Nephron progenitor cell (in vitro differentiated cells): Measurements from ENCODE around the gene PIGB.
"Not testable (repeated sequence)": the region's sequence is repeated elsewhere in the genome, so short reads cannot be mapped to it uniquely, and the experiment has no call there.

Source experiments
- DNase-seq: peaks from one replicate; pipeline ENCODE4 v3.0.0; 2021
- H3K27ac Mint-ChIP-seq: 2 replicates; pipeline ENCODE4 v1.8.0; 2021; ENCODE audit warnings: mild to moderate bottlenecking, moderate library complexity, mixed read lengths
- H3K27me3 Mint-ChIP-seq: 2 replicates; pipeline ENCODE4 v1.8.0; 2021; ENCODE audit warnings: mild to moderate bottlenecking, low read depth, mixed read lengths; ENCODE audit not compliant: poor library complexity
- H3K36me3 Mint-ChIP-seq: 2 replicates; pipeline ENCODE4 v1.8.0; 2021; ENCODE audit warnings: low read depth, mixed read lengths
- H3K4me1 Mint-ChIP-seq: 2 replicates; pipeline ENCODE4 v1.8.0; 2021; ENCODE audit warnings: mixed read lengths
- H3K4me3 Mint-ChIP-seq: 2 replicates; pipeline ENCODE4 v1.8.0; 2021; ENCODE audit warnings: mild to moderate bottlenecking, moderate library complexity, mixed read lengths
- H3K9me3 Mint-ChIP-seq: 2 replicates; pipeline ENCODE4 v1.8.0; 2021; ENCODE audit warnings: mild to moderate bottlenecking, moderate library complexity, mixed read lengths
- TF ChIP-seq, protein P1 (sequence below): fragments of 200-600 bp; sonication (generic); IDR thresholded peaks from 2 replicates; pipeline ENCODE4 v1.5.0; 2021; ENCODE audit warnings: antibody characterized with exemption

The PIGB gene

DNA sequence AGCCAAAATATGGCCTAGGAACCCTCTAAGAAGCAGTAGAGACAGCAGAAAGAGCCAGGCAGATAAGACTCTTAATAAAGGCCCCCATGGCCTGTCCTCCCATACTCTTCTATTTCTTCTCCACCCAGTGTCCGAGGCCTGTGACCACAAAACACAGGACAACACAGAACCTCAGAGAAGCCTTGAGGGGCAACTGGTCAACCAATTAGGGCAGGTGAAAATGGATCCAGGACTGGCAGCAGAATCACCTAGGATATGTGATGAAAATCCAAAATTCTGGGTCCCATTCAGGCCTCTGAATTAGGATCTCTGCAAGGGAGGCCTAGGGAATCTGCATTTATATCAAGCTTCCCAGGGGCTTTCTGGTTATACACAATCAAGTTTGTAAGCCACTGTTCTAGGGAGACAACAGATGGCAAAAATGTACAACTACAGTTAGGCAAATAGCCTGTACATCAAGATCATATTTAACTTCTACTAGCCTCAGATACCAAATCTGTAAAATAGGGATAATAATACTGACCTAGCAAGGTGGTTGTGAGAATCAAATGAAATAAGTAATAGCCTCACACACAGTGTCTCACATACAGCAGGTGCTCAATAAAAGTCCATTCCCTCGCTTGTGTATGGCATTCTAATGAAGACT lies 39.8 kb upstream of the PIGB start:
- TF ChIP-seq, protein P1, sequence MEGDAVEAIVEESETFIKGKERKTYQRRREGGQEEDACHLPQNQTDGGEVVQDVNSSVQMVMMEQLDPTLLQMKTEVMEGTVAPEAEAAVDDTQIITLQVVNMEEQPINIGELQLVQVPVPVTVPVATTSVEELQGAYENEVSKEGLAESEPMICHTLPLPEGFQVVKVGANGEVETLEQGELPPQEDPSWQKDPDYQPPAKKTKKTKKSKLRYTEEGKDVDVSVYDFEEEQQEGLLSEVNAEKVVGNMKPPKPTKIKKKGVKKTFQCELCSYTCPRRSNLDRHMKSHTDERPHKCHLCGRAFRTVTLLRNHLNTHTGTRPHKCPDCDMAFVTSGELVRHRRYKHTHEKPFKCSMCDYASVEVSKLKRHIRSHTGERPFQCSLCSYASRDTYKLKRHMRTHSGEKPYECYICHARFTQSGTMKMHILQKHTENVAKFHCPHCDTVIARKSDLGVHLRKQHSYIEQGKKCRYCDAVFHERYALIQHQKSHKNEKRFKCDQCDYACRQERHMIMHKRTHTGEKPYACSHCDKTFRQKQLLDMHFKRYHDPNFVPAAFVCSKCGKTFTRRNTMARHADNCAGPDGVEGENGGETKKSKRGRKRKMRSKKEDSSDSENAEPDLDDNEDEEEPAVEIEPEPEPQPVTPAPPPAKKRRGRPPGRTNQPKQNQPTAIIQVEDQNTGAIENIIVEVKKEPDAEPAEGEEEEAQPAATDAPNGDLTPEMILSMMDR, result no peak
- H3K27me3 Mint-ChIP-seq, result peaks cover 9% of the 10 kb centered on the region
- no peak overlapping the region for H3K4me3 Mint-ChIP-seq
- peaks cover 2% of the 10 kb centered on the region for H3K36me3 Mint-ChIP-seq
- H3K27ac Mint-ChIP-seq, result no peak overlapping the region
- peaks cover under 1% of the 10 kb centered on the region for H3K9me3 Mint-ChIP-seq
- H3K4me1 Mint-ChIP-seq, result peaks cover 26% of the 10 kb centered on the region
- no peak for DNase-seq

- no peak for DNase-seq
- Mint-ChIP-seq H3K36me3 (no peaks in the 10 kb centered on the region), H3K4me3 (no peak overlapping the region), H3K27ac (no peak overlapping the region), H3K27me3 (peaks cover 9% of the 10 kb centered on the region), H3K4me1 (peaks cover 26% of the 10 kb centered on the region), H3K9me3 (no peaks in the 10 kb centered on the region)
- TF ChIP-seq, protein P1, result no peak
Measured at GRCh38 chr15:55279746-55280351, 39.2 kb upstream of the PIGB start.

DNA sequence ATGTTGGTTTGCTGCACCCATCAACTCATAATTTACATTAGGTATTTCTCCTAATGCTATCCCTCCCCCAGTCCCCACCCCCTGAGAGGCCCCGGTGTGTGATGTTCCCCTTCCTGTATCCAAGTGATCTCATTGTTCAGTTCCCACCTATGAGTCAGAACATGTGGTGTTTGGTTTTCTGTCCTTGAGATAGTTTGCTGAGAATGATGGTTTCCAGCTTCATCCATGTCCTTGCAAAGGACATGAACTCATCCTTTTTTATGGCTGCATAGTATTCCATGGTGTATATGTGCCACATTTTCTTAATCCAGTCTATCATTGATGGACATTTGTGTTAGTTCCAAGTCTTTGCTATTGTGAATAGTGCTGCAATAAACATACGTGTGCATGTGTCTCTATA lies 38.4 kb upstream of the PIGB start:
- not testable (repeated sequence) for H3K36me3 Mint-ChIP-seq, H3K27ac Mint-ChIP-seq, DNase-seq, H3K4me3 Mint-ChIP-seq, H3K9me3 Mint-ChIP-seq, H3K27me3 Mint-ChIP-seq
- H3K4me1 Mint-ChIP-seq, result peaks cover 26% of the 10 kb centered on the region

DNA sequence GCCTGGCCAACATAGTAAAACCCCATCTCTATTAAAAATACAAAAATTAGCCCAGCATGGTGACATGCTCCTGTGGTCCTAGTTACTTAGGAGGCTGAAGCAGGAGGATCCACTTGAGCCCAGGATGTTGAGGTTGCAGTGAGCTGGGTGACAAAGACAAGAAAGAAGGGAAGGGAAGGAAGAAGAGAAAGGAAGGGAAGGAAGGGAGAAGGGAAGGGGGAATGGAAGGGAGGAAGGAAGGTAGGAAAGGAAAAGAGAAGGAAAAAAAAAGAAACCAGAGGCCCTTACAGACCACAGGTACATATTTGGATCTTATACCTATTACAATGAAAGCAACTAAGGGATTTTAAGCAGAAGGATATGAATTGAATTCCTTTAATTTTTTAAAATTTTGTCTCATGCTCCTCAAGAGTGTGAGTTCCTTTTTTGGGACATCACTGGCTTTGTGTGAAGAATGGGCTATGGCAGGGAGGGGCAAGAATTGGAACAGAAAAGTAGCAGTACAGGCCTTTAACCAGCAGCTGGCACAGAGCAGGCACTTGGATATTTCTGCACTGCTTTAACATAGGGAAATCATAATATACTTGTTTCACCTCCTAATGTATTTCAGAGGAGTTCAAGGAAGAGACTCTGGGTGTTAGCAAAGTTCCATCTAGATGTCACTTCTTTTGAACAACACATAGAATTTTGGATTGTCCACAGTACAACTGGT lies 37.3 kb upstream of the PIGB start:
- TF ChIP-seq, protein P1, result no peak
- H3K4me3 Mint-ChIP-seq, result no peak overlapping the region
- H3K27ac Mint-ChIP-seq, result peak overlapping the region; percentile 40
- peaks cover 23% of the 10 kb centered on the region for H3K4me1 Mint-ChIP-seq
- DNase-seq, result no peak
- peaks cover 3% of the 10 kb centered on the region for H3K27me3 Mint-ChIP-seq
- H3K9me3 Mint-ChIP-seq, result no peaks in the 10 kb centered on the region
- peaks cover 4% of the 10 kb centered on the region for H3K36me3 Mint-ChIP-seq

- no peak for DNase-seq
- peak overlapping the region; percentile 15 for H3K27ac Mint-ChIP-seq
- no peaks in the 10 kb centered on the region for H3K9me3 Mint-ChIP-seq
- H3K36me3 Mint-ChIP-seq, result peaks cover 4% of the 10 kb centered on the region
- peaks cover 16% of the 10 kb centered on the region for H3K4me1 Mint-ChIP-seq
- TF ChIP-seq, protein P1, result no peak
- no peak overlapping the region for H3K4me3 Mint-ChIP-seq
- peaks cover 6% of the 10 kb centered on the region for H3K27me3 Mint-ChIP-seq
Measured at GRCh38 chr15:55282284-55282833, 36.7 kb upstream of the PIGB start.

DNA sequence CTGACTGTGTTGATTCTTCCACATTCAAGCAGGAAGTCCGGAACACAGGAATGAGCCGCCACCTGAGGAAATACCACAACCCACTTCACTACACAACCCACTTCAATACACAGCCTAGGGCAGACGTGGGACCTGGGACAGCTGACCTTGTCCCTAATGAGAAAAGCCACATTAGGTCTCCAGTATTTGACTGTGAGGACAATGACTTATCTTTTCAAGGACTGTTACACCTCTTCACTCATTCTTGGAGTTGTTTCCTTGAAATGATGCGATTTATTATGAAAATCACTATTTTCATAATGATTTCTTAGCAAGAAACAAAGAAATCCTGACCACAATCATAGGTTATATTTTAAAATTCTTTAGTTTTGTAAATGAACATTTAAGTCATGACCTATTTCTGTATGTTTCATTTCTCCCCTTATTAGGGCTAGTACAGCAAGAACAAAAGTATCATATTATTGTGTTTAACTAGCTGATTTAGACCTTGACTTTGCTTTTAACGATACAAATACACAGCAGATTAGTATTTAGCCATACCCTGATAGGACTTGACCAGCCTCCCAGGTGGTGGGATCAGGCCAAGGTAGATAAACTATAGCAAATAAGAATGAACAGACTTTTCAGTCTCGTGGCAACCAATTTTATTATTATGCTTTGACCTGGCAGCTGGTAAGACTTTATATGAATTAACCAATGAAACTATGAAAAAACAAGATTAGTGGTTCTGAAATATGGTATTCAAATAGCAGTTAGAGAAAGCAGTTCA lies 35.5 kb upstream of the PIGB start:
- Mint-ChIP-seq H3K4me3 (no peak overlapping the region), H3K27me3 (peaks cover 9% of the 10 kb centered on the region), H3K36me3 (peaks cover 4% of the 10 kb centered on the region), H3K4me1 (peaks cover 16% of the 10 kb centered on the region), H3K9me3 (no peaks in the 10 kb centered on the region), H3K27ac (no peak overlapping the region)
- TF ChIP-seq, protein P1, result no peak
- no peak for DNase-seq
